ENCODE data around the gene DLX6.

Gene DLX6

DNA sequence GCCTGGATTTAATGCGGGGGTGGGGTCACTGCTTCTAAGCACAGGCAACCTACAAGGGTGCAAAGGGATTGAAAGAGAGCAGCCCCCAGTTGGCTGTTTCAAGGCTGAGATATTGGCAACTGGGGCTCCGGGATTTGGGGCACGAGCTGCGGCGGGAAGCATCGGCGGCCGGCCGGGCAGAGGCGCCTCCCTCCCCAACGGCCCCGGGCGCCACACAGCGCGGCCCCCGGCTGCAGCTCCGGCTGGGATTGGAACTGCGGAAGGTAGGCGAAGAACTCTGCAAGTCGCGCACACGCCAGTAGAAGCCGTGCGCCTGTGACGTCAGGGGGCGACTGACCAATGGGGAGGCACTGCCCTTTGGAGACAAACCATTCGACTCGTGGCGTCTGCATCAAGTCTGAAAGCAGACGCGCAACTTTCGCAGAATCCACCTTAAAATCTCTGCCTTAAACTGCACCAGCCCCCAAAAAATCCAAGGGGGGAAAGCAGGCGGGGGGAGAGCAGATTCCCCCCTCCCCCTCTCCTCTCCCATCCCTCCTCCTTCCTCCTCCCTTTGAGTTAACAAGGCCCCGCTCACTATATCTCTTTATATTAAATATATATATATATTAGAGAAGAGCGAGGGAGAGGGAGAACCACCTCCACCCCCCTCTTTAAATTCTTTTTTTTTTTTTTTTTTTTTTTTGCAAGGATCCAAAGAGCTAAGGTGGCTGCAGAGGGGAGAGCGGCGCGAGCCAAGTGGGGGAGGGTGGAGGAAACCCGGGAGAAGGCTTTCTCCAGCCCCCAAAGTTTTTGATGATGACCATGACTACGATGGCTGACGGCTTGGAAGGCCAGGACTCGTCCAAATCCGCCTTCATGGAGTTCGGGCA is at the start of gene DLX6:
Gene DLX6, plus strand, starts transcription at position 371 of the 872 bp plus-strand sequence. Its CDS starts 425 bp downstream, at position 796.
- peak; percentile 52 for DNase-seq

- no peak for DNase-seq
Measured at GRCh38 chr7:96959135-96959534, 46.2 kb upstream of the DLX6 start.

- no peak for DNase-seq
Measured at GRCh38 chr7:96962221-96962885, 43.0 kb upstream of the DLX6 start.

DNA sequence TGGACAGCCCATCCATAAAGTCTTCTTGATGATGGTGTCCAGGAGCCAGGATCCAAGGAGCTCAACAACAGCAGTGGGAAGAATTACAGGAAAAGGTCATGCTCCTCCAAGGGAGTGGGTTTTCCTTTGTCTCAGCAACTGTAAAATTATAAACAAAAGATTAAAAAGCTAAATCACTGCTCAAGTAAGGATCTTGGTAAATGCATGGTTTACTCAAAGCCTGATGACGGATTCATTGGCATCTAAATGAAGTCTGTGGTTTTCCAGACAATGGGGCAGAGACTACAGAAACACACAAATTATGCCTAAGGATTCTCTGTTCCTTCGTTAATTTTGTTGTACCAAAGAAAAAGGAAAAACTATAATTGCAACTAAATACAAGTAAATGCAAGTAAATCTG is 36.4 kb upstream of the DLX6 start:
- no peak for DNase-seq

- DNase-seq, result no peak
Measured at GRCh38 chr7:96970739-96971138, 34.6 kb upstream of the DLX6 start.

DNA sequence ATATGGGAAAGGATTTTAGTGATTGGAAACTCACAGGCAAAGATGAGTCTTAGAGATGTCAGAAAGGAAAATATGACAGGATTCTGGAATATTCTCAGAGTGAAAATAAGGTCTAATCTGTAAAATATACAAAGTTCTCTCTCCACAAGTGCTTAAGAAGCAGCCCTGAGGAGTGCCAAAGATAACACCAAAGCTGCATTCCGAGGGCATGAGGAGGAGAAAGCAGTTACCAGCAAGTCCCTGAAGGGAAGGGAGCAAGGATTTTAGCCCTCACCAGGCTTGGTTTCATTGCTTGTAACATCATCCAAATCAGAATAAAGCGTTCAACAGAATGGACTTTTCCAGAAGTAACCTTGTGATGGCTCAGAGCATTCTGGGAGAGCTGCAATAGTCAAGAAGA is 31.4 kb upstream of the DLX6 start:
- DNase-seq, result no peak

GRCh38 chr7:96976106-96976505 is 29.2 kb upstream of the DLX6 start:
- no peak for DNase-seq

DNA sequence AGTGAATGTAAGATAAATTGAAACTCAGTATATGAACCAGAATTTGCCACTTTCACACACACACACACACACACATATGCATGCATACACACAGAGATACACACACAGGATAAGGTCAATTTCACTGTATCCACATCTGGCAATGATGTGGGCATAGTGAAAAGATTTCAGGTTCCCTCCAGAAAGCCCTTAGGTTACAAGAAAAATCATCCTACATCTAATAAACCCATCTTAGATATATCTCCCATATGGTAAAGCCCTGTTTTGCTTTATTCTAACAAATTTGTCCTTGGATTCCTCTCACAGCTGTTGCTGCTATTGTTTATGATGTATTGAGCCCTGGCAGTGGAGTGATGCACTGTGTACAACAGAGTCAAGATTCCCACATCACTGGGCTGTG is 27.9 kb upstream of the DLX6 start:
- DNase-seq, result no peak

DNA sequence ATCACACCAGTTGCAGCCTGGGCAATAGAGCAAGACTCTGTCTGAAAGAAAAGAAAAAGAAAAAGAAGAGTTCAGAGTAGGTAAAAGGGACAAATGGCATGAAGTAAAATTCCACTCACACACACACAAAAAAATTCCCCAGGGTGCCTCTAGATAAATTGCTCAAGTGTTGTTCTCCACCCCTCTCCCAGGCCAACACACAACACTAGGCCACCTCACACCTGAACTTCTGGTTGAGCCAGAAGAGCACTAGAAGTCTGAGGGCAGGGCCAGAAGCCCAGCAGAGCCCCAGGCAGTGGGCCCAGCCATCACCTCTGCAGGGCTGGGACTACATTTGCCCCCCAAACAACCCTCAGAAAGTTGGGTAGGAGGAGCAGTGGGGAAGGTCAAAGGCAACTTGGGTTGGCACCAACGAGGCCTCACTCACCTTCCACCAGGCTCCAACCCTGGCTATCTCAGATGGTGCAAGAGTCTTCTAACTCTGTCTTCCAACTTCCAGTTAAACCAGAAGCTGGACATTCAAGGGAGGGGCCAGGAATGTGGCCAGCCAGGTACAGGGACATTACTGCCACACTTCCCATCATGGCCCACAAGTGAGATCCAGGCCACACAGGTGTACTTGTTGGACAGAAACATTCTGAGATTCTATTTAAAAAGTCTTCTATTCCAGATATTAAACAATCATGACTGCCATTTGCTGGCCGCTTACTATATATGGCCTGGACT is 25.6 kb upstream of the DLX6 start:
- DNase-seq, result no peak

DNA sequence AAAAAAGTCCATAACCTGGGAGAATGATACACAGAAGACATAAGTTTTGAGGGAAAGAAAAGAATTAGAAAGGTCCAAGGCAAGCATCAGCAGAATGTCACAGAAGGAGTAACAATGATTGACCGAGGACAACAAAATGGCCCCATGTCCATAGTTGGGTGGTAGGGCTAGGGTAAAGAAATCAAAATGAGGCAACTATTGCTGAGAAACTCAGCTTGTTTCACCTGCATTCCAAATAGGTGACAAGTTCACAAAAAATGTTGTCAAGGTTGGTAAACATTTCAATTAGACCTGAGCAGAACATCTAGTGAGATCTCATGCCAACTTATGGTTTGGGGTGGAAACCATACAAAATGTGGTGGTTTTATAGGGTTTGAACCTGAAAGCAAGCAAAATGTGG is 22.8 kb upstream of the DLX6 start:
- no peak for DNase-seq

DNA sequence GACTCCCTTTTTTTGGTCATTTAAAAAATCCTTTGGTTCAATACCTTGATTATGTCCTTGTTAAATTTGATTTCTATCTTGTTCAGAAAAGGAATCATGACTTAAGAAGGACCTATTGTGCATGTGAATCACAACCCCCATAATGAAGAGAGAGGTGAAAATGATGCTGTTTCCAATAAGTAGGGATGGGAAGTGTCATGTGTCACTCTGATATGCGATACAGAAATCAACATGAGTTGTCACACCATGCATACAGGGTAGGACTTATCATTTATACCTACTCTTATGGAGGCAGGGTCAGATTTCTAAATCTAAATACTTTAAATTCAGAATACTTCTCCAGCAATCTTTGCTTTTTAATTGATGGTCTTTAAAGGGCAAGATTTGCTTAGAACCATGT is 19.4 kb upstream of the DLX6 start:
- DNase-seq, result no peak

GRCh38 chr7:96986901-96987300 is 18.5 kb upstream of the DLX6 start:
- no peak for DNase-seq

DNA sequence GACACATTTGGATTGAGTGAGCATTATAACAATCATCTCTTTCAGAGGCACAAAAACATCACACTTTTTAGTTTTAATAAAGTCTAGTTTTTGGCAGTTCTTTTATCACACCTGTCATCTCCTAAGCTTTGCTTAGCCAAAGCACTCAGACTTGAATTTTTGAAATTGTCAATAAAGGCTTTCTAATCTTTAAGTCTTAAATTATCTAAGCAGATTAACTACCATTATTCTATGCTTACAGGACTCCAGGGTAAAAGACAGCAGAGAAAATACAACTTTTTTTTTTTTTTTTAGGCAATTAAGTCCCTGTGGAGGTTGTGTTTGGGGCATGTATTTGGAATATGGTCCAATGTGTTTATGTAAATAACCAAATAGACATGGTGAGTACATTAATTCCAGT is 17.6 kb upstream of the DLX6 start:
- no peak for DNase-seq

DNA sequence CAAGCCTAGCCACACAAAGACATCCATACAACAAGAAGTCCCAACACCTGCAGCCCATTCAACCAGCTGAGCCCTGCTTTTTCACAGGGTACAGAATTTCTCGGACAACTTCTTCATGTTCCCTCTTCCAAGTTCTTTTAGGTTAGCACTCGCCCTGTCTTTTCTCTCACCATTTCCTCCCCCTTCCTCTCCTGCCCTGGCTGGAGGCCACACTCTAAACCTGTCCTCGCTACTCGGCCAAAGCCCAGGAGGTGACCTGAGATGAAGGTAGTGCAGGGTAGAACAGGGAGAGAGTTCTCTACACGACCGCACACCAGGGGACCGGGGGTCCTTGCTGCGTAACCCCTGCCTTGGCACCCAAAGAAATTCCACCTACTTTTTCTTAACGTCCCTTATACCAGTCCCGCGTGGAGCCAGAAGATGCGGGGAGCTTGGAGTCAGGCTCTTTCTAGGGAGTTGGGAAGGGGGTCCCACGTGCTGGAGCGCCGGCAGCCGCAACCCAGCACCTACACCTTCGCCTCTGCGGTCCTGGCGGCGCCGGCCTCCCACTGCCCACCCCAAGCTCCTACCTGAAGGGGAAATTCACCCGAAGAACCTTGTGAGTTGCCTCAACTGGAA is 16.0 kb upstream of the DLX6 start:
- DNase-seq, result no peak

- no peak for DNase-seq
Measured at GRCh38 chr7:96989859-96990317, 15.5 kb upstream of the DLX6 start.

DNA sequence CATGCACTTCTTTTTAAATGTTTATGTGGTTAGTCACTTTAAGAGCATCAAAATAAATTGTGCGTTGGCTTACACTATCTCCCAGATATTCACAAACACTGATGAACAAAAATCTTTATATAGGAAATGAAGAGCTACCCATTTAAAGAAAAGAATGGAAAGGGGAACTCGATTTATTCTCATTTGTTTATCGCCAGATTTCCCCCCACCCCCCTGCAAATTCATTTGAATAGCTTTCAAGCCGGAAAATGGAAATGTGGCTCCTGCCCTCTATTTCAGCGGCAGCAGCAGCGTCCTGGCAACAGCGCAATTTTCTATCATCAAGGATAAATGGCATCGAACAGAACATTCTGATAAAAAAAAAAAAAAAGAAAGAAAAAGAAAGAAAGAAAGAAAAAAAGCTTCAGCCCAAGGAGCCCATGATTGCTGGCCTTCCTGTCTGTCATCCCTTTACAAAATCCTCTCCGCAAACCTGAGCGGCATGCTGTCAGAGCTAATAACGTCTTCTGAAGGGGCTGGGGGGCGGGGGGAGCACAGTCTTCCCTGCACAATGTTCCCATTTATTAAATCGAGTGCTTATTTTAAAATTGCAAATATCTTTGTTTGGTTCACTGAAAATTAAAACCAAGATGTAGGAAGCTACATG is 13.7 kb upstream of the DLX6 start:
- DNase-seq, result no peak

DNA sequence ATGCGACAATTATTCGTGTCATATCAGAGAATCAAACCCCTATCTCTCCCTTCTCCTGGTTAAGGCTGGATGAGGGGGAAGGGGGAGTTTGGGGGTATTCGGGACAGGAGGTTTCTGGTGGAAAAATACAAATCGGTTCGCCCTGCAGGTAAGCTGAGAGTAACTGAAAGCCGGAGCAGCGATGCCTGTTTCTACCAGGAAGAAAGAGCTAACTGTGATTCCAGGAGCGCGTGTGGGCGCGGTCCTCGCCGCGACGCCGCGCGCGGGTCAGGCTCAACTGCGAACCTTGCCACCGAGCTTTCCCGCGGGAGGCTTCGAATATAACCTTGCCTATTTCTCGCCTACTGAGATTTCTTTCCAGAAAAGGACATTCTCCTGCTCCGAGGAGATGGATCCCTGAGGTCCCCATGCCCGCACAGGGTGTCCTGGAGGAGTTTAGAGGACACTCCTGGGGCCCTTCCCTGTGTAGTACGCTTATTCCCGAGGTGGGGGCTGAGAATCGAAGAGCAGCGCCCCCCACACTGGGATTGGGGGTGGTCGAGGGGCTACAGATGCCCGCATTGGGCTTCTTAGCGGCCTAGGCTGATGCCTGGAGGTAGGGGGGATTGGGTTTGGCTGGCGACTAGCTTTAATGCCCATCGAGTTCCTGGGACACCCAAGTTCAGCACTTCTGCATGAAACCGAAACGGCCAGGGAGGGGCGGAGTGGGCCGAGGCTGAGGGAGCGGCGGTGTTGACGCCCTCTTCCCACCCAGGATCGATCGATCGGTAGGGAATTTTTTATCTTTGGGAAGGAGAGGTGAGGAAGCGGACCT is 13.0 kb upstream of the DLX6 start:
- DNase-seq, result no peak

- no peak for DNase-seq
Measured at GRCh38 chr7:96993094-96993865, 12.1 kb upstream of the DLX6 start.

DNA sequence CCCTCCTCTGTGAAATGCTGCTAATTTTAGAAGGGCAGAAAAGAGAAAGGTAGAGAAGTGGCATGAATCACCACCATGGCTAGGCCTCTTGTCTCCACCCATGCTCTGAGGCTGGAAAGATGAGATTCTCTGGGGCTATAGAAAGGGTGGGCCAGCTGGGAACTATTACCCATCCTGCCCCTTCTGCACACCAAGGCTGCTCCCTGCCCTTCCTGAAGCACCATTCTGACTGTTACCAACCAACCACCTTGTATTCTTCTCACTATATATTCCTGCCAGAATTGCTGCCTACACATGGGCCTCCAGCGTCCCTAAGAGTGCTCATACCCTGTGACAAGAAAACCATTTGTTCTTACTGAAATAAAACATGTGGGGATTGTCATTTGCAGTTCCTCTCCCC is 11.4 kb upstream of the DLX6 start:
- no peak for DNase-seq

DNA sequence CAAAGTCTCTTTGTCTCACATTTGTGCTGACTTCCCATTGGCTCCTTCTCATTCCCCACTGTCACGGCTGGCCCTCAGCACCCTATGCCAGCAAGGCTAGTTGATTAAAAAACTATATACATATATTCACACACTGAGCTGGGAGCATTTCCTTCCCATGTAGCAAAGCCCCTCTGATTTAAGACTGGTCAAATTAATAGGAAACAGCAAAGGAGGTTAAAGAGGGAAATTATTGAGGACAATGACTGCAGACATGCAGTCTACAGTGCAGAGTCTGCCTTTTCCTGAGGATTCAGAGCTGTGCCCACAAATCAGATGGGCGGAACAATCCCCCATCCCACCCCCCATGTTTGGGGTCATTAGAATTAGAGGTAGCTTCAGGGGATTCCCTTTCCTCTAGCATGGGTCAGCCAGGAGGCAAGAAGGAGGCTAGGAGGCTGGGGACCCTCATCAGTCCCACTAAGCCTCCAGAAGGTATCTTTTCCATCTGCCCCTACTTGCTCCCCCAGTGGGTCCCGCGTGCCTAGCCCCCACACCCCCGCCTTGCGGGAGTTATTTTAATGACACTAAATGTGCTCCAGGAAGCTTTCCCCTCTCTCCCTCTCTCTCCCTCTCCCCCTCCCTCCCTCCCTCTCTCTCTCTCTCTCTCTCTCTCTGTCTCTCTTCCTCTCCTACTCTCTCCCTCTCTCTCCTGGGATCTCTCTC is 9.8 kb upstream of the DLX6 start:
- no peak for DNase-seq

All from CD4-positive, alpha-beta T cell treated with Interleukin-17A for 4 hours (primary cell).